WTC11 (cell line): Measurements from ENCODE around the gene FEM1C.

Experiments used
- NFE2L1 ChIP-seq: sonication (generic); formaldehyde crosslinking; IDR thresholded peaks from 2 replicates; pipeline ENCODE4 v1.8.1; 2023; ENCODE audit warnings: missing genetic modification reagents
- TP53 ChIP-seq: sonication (generic); formaldehyde crosslinking; IDR thresholded peaks from 2 replicates; pipeline ENCODE4 v1.8.1; 2023; ENCODE audit warnings: mild to moderate bottlenecking, missing genetic modification reagents
- TF ChIP-seq, protein P1 (sequence below): fragments of 200-600 bp; IDR thresholded peaks from 2 replicates; pipeline ENCODE4 v1.8.0; 2022; ENCODE audit warnings: antibody characterized with exemption
- TF ChIP-seq, protein P2 (sequence below): sonication (generic); formaldehyde crosslinking; IDR thresholded peaks from 2 replicates; pipeline ENCODE4 v1.8.0; 2022; ENCODE audit warnings: mild to moderate bottlenecking, missing genetic modification reagents
- TF ChIP-seq, protein P3 (sequence below): sonication (generic); formaldehyde crosslinking; IDR thresholded peaks from 2 replicates; pipeline ENCODE4 v1.8.1; 2023; ENCODE audit warnings: mild to moderate bottlenecking, missing genetic modification reagents, moderate library complexity
- TF ChIP-seq, protein P4 (sequence below): sonication (generic); formaldehyde crosslinking; IDR thresholded peaks from 2 replicates; pipeline ENCODE4 v1.8.0; 2023; ENCODE audit warnings: missing genetic modification reagents, mild to moderate bottlenecking, borderline replicate concordance

DNA sequence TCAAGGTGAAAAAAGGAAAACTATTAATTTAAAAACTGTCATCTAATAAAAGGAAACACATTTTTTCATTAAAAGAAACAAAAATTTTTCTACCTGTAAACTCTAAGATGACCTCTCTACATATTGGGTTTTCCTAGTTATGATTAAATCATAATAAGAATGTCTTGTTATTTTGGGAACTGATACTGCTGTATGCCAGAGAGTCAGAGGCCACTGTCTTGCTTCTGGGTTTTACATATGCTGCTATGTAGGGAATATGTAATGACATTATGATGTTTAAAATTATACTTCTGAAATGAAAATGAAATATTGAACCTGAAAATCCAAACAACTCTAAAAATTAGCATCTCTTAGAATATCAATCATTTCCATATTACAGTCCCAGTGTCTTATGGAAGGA is 63.7 kb downstream of the FEM1C start:
- TF ChIP-seq, protein P1, sequence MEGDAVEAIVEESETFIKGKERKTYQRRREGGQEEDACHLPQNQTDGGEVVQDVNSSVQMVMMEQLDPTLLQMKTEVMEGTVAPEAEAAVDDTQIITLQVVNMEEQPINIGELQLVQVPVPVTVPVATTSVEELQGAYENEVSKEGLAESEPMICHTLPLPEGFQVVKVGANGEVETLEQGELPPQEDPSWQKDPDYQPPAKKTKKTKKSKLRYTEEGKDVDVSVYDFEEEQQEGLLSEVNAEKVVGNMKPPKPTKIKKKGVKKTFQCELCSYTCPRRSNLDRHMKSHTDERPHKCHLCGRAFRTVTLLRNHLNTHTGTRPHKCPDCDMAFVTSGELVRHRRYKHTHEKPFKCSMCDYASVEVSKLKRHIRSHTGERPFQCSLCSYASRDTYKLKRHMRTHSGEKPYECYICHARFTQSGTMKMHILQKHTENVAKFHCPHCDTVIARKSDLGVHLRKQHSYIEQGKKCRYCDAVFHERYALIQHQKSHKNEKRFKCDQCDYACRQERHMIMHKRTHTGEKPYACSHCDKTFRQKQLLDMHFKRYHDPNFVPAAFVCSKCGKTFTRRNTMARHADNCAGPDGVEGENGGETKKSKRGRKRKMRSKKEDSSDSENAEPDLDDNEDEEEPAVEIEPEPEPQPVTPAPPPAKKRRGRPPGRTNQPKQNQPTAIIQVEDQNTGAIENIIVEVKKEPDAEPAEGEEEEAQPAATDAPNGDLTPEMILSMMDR: no peak
- TF ChIP-seq NFE2L1 (CRISPR knock-in tag) (no peak), TP53 (CRISPR knock-in tag) (no peak)
- TF ChIP-seq, protein P2, sequence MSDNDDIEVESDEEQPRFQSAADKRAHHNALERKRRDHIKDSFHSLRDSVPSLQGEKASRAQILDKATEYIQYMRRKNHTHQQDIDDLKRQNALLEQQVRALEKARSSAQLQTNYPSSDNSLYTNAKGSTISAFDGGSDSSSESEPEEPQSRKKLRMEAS (CRISPR knock-in tag): no peak
- TF ChIP-seq, protein P3, sequence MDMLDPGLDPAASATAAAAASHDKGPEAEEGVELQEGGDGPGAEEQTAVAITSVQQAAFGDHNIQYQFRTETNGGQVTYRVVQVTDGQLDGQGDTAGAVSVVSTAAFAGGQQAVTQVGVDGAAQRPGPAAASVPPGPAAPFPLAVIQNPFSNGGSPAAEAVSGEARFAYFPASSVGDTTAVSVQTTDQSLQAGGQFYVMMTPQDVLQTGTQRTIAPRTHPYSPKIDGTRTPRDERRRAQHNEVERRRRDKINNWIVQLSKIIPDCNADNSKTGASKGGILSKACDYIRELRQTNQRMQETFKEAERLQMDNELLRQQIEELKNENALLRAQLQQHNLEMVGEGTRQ (CRISPR knock-in tag): no peak
- TF ChIP-seq, protein P4, sequence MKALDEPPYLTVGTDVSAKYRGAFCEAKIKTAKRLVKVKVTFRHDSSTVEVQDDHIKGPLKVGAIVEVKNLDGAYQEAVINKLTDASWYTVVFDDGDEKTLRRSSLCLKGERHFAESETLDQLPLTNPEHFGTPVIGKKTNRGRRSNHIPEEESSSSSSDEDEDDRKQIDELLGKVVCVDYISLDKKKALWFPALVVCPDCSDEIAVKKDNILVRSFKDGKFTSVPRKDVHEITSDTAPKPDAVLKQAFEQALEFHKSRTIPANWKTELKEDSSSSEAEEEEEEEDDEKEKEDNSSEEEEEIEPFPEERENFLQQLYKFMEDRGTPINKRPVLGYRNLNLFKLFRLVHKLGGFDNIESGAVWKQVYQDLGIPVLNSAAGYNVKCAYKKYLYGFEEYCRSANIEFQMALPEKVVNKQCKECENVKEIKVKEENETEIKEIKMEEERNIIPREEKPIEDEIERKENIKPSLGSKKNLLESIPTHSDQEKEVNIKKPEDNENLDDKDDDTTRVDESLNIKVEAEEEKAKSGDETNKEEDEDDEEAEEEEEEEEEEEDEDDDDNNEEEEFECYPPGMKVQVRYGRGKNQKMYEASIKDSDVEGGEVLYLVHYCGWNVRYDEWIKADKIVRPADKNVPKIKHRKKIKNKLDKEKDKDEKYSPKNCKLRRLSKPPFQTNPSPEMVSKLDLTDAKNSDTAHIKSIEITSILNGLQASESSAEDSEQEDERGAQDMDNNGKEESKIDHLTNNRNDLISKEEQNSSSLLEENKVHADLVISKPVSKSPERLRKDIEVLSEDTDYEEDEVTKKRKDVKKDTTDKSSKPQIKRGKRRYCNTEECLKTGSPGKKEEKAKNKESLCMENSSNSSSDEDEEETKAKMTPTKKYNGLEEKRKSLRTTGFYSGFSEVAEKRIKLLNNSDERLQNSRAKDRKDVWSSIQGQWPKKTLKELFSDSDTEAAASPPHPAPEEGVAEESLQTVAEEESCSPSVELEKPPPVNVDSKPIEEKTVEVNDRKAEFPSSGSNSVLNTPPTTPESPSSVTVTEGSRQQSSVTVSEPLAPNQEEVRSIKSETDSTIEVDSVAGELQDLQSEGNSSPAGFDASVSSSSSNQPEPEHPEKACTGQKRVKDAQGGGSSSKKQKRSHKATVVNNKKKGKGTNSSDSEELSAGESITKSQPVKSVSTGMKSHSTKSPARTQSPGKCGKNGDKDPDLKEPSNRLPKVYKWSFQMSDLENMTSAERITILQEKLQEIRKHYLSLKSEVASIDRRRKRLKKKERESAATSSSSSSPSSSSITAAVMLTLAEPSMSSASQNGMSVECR (CRISPR knock-in tag): no peak
